Measurements from ENCODE around the gene PAX9.

The PAX9 gene

DNA sequence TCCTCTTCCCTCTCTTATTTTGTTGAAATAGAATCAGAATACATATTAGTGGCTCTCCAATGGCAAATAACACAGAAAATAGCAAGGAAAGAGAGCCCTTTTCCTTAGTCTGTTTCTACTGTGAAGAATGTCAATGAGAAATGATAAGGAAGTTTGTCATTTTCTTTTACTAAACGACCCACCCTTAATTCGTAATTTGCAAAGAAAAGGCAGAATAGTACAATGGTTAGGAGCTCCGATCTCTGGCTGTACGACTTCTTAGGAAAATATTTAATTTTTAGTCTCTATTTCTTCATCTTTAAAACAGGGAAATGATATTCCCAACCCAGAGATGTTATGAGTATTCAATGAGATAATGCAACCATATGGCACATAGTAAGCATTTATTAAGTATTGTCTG, 6.0 kb downstream of the PAX9 start:
- CTCF ChIA-PET = interaction anchor here (0.9 kb wide), 1 partner anchor 23 kb away, joined by 3 read pairs; no protein-coding TSS in a partner anchor
- TF ChIP-seq, protein P1, sequence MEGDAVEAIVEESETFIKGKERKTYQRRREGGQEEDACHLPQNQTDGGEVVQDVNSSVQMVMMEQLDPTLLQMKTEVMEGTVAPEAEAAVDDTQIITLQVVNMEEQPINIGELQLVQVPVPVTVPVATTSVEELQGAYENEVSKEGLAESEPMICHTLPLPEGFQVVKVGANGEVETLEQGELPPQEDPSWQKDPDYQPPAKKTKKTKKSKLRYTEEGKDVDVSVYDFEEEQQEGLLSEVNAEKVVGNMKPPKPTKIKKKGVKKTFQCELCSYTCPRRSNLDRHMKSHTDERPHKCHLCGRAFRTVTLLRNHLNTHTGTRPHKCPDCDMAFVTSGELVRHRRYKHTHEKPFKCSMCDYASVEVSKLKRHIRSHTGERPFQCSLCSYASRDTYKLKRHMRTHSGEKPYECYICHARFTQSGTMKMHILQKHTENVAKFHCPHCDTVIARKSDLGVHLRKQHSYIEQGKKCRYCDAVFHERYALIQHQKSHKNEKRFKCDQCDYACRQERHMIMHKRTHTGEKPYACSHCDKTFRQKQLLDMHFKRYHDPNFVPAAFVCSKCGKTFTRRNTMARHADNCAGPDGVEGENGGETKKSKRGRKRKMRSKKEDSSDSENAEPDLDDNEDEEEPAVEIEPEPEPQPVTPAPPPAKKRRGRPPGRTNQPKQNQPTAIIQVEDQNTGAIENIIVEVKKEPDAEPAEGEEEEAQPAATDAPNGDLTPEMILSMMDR (IDR thresholded peaks at IDR 0.05; ENCODE audit: control extremely low read depth, extremely low read depth, low read depth, missing control alignments) = no peak
- POLR2A ChIA-PET = no interaction called here
- no peak for DNase-seq (ENCODE audit: extremely low spot score)

DNA sequence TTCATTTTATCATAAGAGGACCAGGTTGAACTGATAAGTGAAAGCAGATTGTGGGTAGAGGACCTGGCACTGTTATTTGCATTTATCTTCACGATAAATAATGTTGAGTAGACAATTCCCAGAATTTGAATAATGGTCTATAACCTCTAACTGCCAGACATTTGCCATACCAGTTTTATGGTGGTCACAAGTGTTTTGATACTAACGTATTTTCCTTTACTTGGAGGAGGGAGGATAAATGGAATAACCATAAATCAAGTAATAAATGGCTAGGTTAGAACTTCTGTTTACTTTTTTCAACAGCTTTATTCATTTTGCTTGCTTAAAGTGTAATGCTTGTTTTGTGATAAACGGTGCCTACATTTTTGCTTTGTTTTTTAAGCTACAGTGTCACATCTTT, 9.5 kb downstream of the PAX9 start:
- ChIA-PET POLR2A (no interaction called here), CTCF (no interaction called here)
- TF ChIP-seq, protein P1 (IDR thresholded peaks at IDR 0.05; ENCODE audit: control extremely low read depth, extremely low read depth, low read depth, missing control alignments) = no peak
- DNase-seq (ENCODE audit: extremely low spot score) = no peak

GRCh38 chr14:36672095-36672494, 10.4 kb downstream of the PAX9 start:
- ChIA-PET POLR2A (no interaction called here), CTCF (no interaction called here)
- TF ChIP-seq, protein P1 (IDR thresholded peaks at IDR 0.05; ENCODE audit: control extremely low read depth, extremely low read depth, low read depth, missing control alignments) = no peak
- no peak for DNase-seq (ENCODE audit: extremely low spot score)

DNA sequence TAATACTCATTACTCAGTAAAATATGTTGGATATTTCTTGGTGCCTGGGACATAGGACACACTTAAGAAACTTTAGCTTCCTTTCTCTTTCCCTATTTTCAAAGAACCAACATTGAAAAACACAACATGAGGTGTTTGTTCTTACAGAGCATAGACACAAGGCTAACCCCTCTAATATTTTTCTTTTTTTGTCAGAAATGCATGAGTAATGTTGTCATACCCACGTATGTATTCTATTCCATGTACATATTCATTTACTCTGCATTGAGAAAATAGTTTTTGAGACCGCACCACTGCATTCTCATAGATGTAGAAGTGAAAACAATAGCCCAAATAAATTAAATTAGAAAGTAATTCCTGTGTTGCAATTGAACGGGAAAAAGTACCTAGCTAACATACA, 13.0 kb downstream of the PAX9 start:
- ChIA-PET CTCF (no interaction called here), POLR2A (no interaction called here)
- TF ChIP-seq, protein P1 (IDR thresholded peaks at IDR 0.05; ENCODE audit: control extremely low read depth, extremely low read depth, low read depth, missing control alignments) = no peak
- no peak for DNase-seq (ENCODE audit: extremely low spot score)

GRCh38 chr14:36675581-36675980, 13.9 kb downstream of the PAX9 start:
- ChIA-PET POLR2A (no interaction called here), CTCF (no interaction called here)
- DNase-seq (ENCODE audit: extremely low spot score) = no peak
- TF ChIP-seq, protein P1 (IDR thresholded peaks at IDR 0.05; ENCODE audit: control extremely low read depth, extremely low read depth, low read depth, missing control alignments) = no peak

GRCh38 chr14:36676236-36676635, 14.6 kb downstream of the PAX9 start:
- POLR2A ChIA-PET = no interaction called here
- TF ChIP-seq, protein P1 (IDR thresholded peaks at IDR 0.05; ENCODE audit: control extremely low read depth, extremely low read depth, low read depth, missing control alignments) = no peak
- CTCF ChIA-PET = no interaction called here
- no peak for DNase-seq (ENCODE audit: extremely low spot score)

- ChIA-PET CTCF (no interaction called here), POLR2A (no interaction called here)
- TF ChIP-seq, protein P1 (IDR thresholded peaks at IDR 0.05; ENCODE audit: control extremely low read depth, extremely low read depth, low read depth, missing control alignments) = no peak
- DNase-seq (ENCODE audit: extremely low spot score) = no peak
Measured at GRCh38 chr14:36682338-36682737, 20.7 kb downstream of the PAX9 start.
